HG03432 (cell line): ENCODE data around the gene TRPV5.

Experiments used
- ATAC-seq: cut with Tn5 transposase; IDR thresholded peaks from one replicate; pipeline ENCODE4 v1.9.1; 2021; ENCODE audit warnings: mild to moderate bottlenecking, moderate library complexity; ENCODE audit not compliant: unreplicated experiment

The TRPV5 gene

DNA sequence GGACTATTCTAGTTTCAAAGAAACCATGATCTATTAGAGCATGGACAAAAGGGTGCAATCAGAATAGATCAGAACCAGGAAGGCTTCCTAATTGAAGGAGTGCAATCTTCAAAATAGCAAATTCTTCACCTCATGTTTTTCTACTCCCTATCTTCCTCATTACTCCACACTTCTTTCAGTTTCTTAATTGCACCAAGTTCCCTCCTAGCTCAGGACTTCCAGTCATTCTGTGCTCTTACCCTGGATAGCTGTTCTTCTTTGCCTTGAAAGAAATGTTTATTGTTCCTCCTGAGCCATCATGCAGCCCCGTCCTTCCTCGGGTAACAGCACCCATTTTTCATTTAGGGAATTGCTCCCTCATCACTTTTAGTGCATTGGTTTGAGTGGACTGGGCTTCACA is 23.1 kb downstream of the TRPV5 start:
- ATAC-seq: no peak

DNA sequence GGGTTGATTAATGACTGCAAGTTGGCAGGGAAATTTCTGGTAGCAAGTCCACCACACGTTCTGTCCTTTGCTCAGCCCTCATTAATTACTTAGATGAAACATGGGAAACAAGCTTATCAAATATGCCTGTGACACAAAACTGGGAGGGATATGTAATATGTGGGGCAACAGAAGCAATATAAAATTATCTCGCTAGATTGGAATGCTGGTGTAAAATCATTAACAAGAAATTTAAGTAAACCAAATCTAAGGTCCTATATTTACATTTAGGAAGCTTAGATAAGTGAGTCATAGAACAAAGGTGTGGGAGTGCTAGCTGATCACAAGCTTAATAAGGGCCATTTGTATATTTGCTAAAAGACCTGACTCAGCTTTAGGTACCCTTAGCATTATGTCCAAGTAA is 23.5 kb downstream of the TRPV5 start:
- ATAC-seq: no peak

DNA sequence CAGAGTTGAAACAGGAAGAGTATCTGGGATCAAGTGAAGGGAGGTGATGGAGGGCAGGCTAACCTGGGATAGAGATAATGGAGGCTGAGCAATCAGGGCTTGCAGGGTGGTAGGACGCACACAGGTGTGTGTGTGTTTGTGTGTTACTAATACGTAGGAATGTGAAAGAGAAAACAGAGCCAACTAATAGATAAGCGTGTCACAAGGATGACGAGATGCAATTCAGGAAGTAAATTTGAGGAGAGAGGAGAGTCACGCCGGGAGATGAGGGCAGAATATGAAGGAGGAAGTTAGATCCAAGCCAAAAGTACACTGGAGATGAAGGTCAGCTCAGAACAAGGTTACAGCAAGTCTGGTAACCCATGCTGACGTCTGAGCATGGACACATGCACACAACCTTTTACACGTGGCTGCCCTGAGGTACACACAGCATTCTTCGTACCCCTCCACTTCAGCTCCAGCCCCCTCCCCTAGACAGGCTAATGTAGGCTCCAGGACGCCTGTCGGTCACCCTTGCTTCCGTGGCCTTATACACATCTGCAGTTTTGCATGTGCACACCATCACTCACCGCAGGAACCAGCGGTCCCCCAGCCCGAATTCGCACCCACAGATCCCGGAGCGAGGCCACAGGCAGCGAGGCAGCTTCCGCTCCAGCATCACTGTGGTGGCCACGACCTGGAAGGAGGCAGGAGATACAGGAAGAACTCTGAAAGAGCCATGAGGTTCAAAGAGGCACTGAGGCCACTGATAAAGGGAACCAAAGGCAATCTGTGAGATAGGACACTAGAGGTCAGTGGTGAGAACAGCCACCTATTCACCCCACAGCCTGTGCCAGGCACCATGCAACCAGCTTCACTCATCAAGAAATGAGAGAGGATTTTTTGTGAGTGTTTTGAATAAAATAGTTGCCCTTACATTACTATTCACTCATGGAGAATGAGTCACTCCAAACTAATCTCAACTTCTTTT is 24.3 kb downstream of the TRPV5 start:
- ATAC-seq: no peak

DNA sequence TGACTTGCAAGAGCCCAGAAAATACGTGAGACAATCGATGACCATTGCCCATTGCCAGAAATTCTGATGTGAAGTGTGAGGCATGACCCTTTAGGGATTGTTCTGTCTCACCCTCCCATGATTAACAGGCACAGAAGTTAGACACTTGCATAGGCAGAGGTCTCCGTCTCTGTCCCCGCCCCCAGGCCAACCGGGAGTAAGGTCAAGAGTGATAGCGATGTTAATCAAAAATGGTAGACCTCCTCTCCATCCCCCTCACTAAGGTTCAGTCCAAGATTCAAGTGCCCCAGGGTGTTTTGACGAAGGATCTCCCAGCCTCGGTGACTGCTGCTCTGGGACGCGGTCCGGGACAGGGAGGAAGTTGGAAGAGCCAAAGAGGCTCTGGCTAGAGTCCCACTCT is 25.3 kb downstream of the TRPV5 start:
- ATAC-seq: no peak

DNA sequence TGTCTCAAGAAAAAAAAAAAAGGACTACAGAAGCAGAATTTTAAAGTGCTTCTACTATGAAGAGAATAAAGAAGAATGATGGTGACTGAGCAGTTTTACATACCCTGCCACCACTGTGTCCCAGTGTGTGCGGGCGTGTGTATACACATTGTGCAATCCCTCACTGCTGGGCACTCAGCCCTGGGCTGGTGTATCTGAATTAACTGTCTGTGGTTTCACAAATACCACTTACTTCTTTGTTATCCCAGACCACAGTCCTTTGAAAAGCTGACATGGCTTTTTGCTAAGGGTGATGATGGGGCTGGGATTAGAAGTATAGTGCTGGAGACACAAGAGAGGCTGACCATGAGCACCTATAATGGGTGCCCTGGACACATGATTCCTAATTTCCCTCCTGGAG is 26.9 kb downstream of the TRPV5 start:
- ATAC-seq: no peak

DNA sequence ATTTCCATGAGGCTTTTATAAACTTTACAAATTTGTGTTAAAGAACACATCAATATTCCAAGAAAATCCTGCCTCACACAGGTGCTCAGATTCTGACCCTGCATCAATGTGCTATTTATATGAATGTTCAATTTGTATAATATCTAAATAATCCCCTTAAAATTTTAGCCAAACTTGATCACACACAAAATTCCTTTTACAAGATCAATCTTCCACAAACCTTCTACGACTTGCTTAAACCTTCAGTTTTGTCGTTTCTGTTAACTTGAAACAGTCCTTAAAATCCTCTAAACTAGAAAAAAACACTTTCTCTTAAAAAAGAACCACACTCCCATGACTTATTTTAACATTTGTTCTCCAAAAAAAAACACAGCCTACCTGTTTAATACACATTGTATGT is 27.8 kb downstream of the TRPV5 start:
- ATAC-seq: no peak

DNA sequence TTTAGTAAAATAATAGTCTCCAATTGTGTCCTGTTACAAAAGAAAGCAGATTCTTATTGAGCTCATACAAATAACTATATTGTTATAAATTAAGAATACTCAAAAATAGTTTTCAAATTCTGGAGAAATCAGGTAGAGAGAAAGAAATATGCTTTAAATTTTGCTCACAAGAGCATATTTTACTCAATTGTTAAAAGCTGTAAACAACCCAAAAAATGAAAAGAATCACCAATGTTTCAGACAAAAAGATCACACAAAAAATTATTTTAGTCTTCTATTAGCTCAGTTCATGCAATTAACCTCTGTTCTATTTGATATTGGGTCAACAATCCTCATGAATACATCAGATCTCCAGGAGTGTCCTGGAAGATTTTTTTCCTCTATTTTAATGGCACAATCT is 29.4 kb downstream of the TRPV5 start:
- no peak for ATAC-seq

DNA sequence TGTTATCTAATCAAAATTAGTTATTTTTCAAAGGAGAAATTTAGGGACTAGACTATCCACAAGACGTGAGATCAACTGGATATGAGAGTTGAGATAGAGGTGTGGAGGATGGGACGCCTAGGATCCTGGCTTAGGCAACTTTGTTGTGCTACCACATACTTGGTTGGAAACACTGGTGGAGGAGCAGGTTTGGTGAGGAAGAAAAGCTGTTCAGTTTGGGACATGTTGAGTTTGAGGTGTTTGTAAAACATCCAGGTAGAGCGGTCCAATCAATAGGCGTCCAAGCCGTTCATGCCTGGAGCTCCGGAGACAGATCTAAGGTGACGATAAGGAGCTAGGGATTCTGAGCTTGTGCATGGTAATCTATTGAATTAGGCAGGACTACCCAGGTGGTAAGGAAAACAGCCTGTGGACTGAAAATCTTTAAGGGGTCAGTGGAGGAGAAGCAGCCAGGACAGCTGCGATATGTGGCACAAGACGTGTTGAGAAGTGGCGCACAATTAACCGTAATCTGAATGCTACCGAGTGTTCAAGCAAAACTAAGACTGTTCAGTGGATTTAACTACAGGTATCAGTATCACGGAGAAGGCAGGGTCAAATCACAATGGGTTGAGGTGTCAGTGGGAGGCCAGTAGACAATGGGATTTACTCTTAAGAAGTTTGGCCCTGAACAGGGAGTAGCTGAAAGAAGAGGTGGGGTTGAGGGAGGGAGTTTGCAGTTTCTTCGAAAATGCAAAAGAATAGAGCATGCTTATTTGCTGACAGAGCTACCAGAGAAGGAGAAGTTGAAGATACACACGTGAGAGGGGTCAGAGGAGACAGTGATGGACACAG is 31.9 kb downstream of the TRPV5 start:
- no peak for ATAC-seq

DNA sequence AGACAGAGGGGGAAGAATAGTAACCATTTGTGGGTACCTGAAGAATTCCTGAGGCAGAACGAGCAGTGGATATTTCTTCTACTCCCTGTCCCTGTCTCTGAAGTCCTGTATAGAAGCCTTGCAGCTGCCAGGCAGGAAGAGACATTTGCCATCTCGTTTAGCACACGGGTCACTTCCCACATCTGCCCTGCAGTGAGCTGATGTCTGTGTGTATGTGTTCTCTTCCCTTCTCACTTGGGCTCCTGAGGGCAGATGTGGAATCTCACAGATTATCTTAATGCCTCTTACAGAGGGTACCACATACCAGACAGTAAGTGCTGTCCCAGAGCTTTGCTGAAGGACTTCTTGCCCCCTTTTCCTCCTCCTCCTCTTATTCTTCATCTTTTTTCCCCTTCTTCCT is 33.9 kb downstream of the TRPV5 start:
- no peak for ATAC-seq

DNA sequence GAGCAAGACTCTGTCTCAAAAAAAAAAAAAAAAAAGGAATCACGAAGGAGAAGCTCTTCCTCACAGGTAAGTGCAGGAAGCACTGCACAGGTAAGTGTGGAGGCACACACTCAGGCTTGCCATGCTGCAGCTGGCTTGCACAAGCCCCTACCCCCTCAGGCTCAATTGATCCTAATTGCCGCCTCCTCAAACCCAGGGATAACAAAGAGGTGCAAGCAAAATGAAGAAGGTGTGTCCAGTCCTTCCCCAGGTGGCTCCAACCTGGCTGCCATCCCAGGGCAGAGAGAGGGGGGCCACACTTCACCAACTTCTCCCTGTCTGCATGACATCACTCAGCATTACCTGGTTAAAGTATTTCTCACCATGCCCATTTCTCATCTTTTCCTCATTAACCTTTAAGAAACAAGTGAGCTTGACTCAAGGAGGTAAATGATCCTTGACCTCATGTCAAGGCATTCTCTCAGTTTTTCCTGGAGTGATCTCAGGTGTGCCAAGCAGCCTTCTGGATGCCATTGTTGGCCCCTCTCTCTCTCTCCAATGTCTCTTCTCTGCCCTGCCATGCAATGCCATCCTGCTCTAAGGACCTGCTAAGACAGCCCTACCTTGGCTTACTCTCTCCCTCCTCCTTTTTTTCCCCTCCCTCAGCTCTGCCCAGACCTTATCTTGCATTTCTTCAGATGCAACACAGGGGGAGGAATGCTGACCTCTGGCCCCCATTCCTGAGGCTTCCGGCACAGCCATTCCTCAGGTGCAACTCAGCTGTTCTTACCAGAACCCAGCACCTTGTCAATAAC is 35.0 kb downstream of the TRPV5 start:
- no peak for ATAC-seq

DNA sequence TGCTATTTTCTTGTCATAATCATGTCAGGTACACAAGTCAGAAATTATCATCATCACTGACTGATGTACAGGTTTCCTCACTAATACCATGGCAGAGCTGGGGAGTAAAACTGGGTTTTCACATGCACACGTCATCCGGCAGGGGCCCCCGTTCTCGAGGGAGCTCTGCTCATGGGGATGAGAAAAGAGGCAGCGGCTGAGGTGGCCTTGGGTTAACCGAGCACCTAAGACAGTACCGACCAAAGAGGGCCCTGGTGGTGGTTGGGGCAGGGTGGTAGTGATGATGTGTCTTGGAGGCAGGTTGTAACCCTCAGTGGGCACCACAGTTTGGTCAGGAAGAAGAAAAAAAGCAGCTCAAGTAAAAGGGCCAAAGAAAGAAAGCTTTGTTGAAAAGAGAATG is 35.9 kb downstream of the TRPV5 start:
- no peak for ATAC-seq

DNA sequence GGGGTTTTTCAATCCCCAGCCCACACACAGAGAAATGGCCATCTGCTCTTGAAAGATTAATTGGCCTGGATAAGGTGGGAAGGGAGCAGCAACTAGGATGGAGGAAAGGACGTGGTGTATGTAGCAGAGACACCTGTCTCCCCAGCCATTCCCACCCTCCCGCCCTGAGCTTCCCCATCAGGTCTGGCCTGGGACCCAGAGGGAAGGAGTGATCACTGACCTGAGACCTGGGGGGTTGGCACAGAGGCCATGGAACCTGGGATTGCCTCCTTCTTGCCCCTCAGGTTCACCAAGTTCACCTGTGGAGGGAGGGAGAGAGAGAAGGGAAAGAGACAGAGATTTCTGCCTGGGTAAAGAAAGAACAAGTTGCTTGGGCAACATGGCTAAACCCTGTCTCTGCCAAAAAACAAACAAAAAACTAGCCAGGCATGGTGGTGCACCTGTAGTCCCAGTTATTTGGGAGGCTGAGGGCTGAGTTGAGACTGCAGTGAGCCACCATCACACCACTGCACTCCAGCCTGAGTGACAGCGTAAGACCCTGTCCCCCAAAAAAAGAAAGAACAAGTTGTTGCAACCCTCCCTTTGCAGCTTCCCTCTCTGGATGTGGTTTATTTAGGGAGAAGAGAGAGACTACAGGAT is 36.7 kb downstream of the TRPV5 start:
- ATAC-seq: no peak

DNA sequence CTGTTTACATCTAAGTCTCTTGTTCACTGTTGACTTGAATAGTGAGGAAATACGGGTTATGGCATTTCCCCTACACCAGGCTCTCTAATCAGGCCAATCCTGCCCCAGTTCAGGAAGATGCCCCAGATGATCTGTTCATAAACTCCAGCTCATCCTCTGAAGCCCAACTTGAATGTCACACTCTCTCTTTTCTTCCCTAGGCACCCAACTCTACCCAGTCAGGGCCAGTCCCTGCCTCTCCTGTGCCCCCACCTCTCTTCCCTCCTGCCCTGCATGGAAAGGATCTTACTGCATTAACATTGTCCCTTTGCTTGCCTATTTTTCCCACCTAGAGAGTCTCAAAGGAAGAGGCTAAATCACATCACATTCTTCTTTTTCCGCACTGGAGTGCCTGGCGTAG is 37.4 kb downstream of the TRPV5 start:
- no peak for ATAC-seq

DNA sequence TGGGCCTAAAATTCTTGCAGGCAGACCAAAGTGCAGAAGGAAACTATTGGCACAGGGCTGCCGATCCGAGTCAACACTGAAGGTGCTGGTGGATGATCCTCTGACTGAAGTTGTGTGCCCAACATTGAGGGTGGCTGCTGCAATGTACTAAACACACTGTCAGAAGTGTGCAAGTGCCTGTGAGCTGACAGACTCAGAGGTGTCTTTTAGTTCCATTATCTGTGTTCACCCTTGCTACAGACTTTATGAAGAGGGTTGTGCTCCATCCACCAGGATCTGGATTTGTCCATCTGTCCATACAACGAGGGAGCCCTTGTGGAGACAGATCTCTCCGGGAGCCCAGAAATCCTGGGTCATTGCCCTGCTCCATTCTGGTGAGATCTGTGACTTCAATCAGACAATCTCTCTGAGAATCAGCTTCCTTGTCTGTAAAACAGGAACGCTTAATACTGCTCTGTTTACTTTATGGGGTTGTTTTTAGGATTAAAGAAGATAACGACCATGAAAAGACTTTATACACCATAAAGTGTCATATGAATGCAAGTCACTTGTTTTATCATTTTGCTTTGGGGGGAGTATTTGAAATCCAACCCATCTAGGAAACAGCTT is 38.5 kb downstream of the TRPV5 start:
- ATAC-seq: no peak

DNA sequence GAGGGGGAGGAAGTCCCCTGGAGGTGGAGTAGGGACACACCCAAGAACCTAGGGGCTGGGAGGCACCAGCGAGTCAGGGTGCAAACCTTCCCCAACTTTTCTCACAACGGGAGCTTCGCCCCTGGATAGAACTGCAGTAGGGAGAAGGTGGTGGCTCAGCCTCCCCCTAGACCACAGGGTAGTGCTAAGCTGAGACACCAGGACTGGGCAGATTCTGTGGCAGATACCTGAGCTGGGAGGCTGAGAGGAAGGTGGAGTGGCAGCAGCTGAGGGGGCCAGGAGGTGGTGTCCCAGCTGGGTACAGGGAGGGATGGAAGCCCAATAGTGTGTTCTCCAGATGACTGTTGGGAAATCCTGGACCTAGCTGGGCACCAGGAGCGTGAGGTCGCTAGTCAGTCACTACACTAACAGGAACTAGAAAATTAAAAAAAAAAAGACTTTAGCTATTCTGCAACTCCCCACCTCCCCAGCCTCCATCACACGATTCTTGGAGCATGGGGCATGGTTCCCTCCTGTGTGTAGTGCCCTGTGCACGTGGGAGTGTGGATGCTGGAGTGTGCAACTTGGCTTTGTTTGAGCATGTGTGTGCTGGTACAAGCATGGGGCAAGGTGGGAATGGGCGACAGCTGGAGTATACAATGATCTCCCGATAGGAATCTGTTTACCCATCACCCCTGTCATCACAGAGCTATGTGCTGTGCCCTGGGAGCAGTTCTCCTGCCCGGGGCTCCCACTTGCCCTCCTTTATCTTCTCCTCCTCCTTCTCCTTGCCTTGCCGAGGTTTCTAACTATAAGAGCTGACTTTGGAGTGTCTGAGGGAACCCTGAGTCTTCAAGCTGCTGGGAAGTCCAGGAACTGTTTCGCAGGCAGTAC is 39.2 kb downstream of the TRPV5 start:
- ATAC-seq: no peak

DNA sequence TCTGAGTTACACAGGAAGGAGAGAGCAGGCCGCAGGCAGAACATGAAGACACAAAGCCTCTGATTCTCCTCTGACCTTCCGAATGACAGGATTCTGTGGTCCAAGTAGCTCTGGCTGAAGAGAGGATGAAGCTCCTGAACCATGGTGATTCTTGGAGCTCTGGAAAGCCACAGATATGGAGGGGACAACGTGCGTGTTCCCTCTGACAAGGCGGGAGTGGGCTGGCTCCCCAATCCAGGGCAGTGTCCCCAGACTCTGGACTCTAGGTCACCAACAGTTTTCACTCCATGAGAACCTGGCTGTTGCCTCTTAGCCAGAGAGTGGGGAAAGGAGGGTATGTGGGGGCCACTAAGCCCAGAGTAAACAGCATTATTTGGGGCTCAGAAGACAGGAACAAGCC is 40.6 kb downstream of the TRPV5 start:
- ATAC-seq: no peak

DNA sequence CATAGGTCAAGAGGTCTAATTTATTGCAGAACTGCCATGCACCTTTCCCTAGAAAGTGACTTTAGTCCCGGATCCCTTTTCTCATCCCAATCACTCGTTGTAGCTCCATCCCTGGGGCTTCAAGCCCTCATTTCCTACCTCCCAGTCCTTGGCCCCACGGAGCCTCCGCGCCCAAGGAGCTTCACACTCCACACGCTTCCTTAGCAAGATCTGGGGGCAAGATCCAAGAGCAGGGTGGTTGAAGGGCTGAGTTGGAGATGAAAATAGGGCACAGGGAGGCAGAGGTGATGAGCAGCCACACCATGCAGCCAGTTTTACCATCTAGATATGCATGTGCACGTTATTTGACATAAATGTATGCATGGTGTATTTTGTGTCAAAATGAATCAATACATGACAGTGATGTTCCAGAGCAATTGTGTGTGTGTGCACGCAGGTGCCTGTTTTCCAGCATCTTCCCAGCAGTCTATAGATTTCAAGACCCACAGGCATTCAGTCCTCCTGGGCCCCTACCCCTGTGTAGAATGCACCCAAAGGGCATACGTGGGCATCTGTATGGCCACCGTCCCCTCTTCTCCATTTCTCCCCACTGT is 42.0 kb downstream of the TRPV5 start:
- ATAC-seq: no peak

DNA sequence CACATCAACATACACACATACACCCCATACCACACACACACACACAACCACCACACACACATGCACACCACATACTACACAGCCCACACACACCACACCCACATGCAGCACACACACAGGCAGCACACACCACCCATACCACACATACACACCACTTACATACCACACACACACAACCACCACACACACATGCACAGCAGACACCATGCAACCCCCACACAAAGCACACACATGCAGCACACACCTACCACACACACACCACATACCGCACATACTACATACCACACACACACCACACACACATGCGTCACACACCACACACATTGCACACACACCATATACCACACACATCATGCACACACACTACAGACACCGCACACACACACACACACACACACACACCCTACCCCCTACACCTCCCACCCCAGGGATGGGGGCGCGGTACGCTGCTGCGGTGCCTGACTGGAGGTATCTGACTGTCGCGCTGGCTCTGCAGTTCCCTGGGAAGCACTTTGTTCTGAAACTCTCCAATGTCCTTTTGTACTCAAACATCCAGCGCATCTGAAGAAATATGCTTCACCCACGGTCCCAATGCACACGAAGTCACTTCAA is 42.6 kb downstream of the TRPV5 start:
- ATAC-seq: no peak

DNA sequence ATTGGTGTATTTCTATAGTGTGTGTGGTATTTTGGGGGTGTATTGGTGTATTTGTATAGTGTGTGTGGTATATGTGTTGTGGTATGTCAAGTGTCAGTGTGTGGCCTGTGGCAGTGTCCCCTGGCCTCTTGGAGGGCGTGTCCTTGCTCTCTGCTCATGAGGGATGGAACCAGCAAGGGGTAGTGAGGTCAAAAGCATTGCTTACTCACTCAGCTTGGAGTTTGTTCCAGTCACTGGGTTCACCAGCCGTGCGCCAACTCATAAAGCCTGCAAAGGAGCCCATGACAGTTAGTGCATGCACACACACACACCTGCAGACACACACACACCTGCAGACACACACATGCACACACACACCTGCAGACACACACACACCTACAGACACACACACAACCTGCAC is 43.7 kb downstream of the TRPV5 start:
- no peak for ATAC-seq
